Keratinocyte (primary cell): ENCODE data around the gene VPS26B. TPM values are rescaled to one million over a fixed set of nuclear protein-coding genes. Genes with fewer than 3 reads are reported as not detected.

Source experiments
- DNase-seq: peaks from one replicate; pipeline ENCODE4 v3.0.0-alpha.2; 2011; ENCODE audit warnings: low read depth, missing footprints, low spot score
- FAIRE-seq: peaks from 2 replicates; lab custom pipeline; 2011; peaks lifted over from hg19 to GRCh38; lab: Jason Lieb, UNC
- H2AFZ ChIP-seq: 2 replicates; pipeline ENCODE4 v1.6.0; 2012; ENCODE audit warnings: low read length, control low read depth, inconsistent platforms; ENCODE audit not compliant: control insufficient read depth
- H3K27ac ChIP-seq: 2 replicates; pipeline ENCODE4 v1.5.1; 2011; ENCODE audit warnings: low read length; ENCODE audit not compliant: control insufficient read depth, insufficient read depth
- H3K27me3 ChIP-seq: 3 replicates; pipeline ENCODE4 v1.6.0; 2011; ENCODE audit warnings: low read length; ENCODE audit not compliant: control insufficient read depth, insufficient read depth; ENCODE audit errors: extremely low read depth
- H3K36me3 ChIP-seq, 2 experiments: 2 replicates in 1 of 2; 3 replicates in 1 of 2; pipeline ENCODE4 v1.5.1; 2011; ENCODE audit warnings: low read length in 2 of 2, mild to moderate bottlenecking in 1 of 2; ENCODE audit not compliant: control insufficient read depth in 2 of 2, insufficient read depth in 2 of 2; ENCODE audit errors: extremely low read depth in 1 of 2
- H3K4me1 ChIP-seq: 3 replicates; pipeline ENCODE4 v1.5.1; 2011; ENCODE audit warnings: low read length; ENCODE audit not compliant: control insufficient read depth, insufficient read depth; ENCODE audit errors: extremely low read depth
- H3K4me2 ChIP-seq: 3 replicates; pipeline ENCODE4 v1.6.0; 2011; ENCODE audit warnings: low read depth, low read length; ENCODE audit not compliant: control insufficient read depth, insufficient read depth; ENCODE audit errors: extremely low read depth
- H3K4me3 ChIP-seq, 3 experiments: fragments of 200-600 bp in 1 of 3; sonication (generic) in 1 of 3; 2 replicates in 2 of 3; 3 replicates in 1 of 3; pipeline ENCODE4 v1.5.1; 2011 to 2016; ENCODE audit warnings: low read length in 3 of 3, mild to moderate bottlenecking in 3 of 3, control low read depth in 2 of 3, inconsistent platforms in 1 of 3, low read depth in 1 of 3, mixed read lengths in 1 of 3, mixed run types in 1 of 3, moderate library complexity in 1 of 3; ENCODE audit not compliant: control insufficient read depth in 2 of 3, insufficient read depth in 2 of 3; ENCODE audit errors: extremely low read depth in 1 of 3
- H3K79me2 ChIP-seq: 2 replicates; pipeline ENCODE4 v1.6.0; 2012; ENCODE audit warnings: low read length; ENCODE audit not compliant: control insufficient read depth, insufficient read depth
- H3K9ac ChIP-seq: 3 replicates; pipeline ENCODE4 v1.6.0; 2011; ENCODE audit warnings: low read length; ENCODE audit not compliant: control insufficient read depth, insufficient read depth; ENCODE audit errors: extremely low read depth
- H3K9me1 ChIP-seq: 3 replicates; pipeline ENCODE4 v1.6.0; 2011; ENCODE audit warnings: low read length; ENCODE audit not compliant: control insufficient read depth, insufficient read depth; ENCODE audit errors: extremely low read depth
- H3K9me3 ChIP-seq: 2 replicates; pipeline ENCODE4 v1.5.1; 2012; ENCODE audit warnings: low read depth, low read length; ENCODE audit not compliant: control insufficient read depth
- H4K20me1 ChIP-seq: 3 replicates; pipeline ENCODE4 v1.6.0; 2011; ENCODE audit warnings: low read length; ENCODE audit not compliant: control insufficient read depth, insufficient read depth; ENCODE audit errors: extremely low read depth
- EZH2 ChIP-seq: IDR thresholded peaks from one replicate; pipeline ENCODE4 v1.6.1; 2012; ENCODE audit warnings: inconsistent platforms, mild to moderate bottlenecking, low read length, moderate library complexity
- dilution Hi-C: fragments of 300-500 bp; cut with MboI; formaldehyde crosslinking; loops from one replicate; pipeline ENCODE4 v1.7.0; 2020; ENCODE audit warnings: low sequenced_read_pairs; ENCODE audit not compliant: extremely low pct_ligation_motif_present
- polyA plus RNA-seq, 5 experiments: library from polyadenylated mRNA; depleted of rRNA in 3 of 5; stranded (reverse) in 3 of 5; stranded (forward) in 1 of 5; unstranded in 1 of 5; fragments of >200 nt; gene quantifications; 1 replicate in 1 of 5; 2 replicates in 3 of 5; 3 replicates in 1 of 5; pipeline versions ENCODE4 v1.2.1 to v1.2.3, GENCODE V29; 2011 to 2012; ENCODE audit warnings: missing spikeins in 2 of 5, low read depth in 1 of 5, low replicate concordance in 1 of 5
- TF ChIP-seq, protein P1 (sequence below), 3 experiments: IDR thresholded peaks in 1 of 3; conservative IDR thresholded peaks in 1 of 3; optimal IDR thresholded peaks in 1 of 3; 2 replicates in 2 of 3; 3 replicates in 1 of 3; pipeline versions ENCODE3 to v1.5.1; 2011; ENCODE audit warnings: low read length in 3 of 3, mild to moderate bottlenecking in 3 of 3, moderate library complexity in 2 of 3, control low read depth in 1 of 3, inconsistent platforms in 1 of 3; ENCODE audit not compliant: insufficient read depth in 2 of 3; ENCODE audit errors: extremely low read depth in 1 of 3

Gene VPS26B
- polyA plus RNA-seq, 1 donor (not counting 4 experiments of a cell fraction or from before 2014, with no cell fraction given) = 46.9 TPM

DNA sequence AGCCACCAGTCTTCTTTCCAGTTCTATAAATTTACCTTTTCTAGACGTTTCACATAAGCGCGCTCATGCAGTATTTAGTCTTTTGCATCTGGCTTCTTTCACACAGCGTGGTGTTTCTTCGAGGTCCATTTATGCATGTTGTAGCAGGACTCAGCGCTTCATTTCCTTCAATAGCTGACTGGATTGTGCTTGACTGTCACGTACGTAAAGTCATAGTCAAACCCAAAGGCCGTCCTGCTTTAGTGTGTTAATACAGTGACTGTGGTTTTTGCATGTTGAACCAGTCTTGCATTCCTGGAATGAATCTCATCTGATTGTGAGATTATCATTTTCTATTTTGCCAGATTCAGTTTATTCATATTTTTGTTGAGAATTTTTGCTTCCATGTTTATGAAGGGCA, 70.2 kb downstream of the VPS26B start:
- no peak for FAIRE-seq
- no peak overlapping the region for H3K4me2 ChIP-seq

More for the DNA sequence above, 70.2 kb downstream of the VPS26B start:
- Histone ChIP-seq H3K27ac (no peak overlapping the region), H3K4me3 (no peak overlapping the region), H2AFZ (no peak overlapping the region), H3K9me1 (no peaks in the 10 kb centered on the region), H3K79me2 (no peaks in the 10 kb centered on the region), H3K9ac (no peak overlapping the region), H3K27me3 (no peaks in the 10 kb centered on the region), H4K20me1 (no peaks in the 10 kb centered on the region), H3K36me3 (no peaks in the 10 kb centered on the region), H3K4me1 (no peaks in the 10 kb centered on the region), H3K9me3 (no peaks in the 10 kb centered on the region)
- dilution Hi-C loops = no loop called here
- TF ChIP-seq EZH2 = no peak
- TF ChIP-seq, protein P1, sequence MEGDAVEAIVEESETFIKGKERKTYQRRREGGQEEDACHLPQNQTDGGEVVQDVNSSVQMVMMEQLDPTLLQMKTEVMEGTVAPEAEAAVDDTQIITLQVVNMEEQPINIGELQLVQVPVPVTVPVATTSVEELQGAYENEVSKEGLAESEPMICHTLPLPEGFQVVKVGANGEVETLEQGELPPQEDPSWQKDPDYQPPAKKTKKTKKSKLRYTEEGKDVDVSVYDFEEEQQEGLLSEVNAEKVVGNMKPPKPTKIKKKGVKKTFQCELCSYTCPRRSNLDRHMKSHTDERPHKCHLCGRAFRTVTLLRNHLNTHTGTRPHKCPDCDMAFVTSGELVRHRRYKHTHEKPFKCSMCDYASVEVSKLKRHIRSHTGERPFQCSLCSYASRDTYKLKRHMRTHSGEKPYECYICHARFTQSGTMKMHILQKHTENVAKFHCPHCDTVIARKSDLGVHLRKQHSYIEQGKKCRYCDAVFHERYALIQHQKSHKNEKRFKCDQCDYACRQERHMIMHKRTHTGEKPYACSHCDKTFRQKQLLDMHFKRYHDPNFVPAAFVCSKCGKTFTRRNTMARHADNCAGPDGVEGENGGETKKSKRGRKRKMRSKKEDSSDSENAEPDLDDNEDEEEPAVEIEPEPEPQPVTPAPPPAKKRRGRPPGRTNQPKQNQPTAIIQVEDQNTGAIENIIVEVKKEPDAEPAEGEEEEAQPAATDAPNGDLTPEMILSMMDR (optimal IDR thresholded peaks at IDR 0.05 in 1 of 3, IDR thresholded peaks at IDR 0.05 in 1 of 3, conservative IDR thresholded peaks at IDR 0.05 in 1 of 3; ENCODE audit: extremely low read depth in 1 of 3, insufficient read depth in 2 of 3, low read length in 3 of 3) = no peak
- no peak for DNase-seq

Other genes with a start within 250 kb of the VPS26B start
- gene JAM3, start 155.6 kb upstream of the VPS26B start, polyA plus RNA-seq = 5.5 to 17.0 TPM (median 11.4 TPM) in 3 replicates
- 16.6 to 23.0 TPM (median 21.4 TPM) in 3 replicates for gene NCAPD3, start 704 bp upstream of the VPS26B start, polyA plus RNA-seq
- 33.9 to 47.9 TPM (median 45.8 TPM) in 3 replicates for gene THYN1, start 28.7 kb downstream of the VPS26B start, polyA plus RNA-seq
- 18.2 to 21.7 TPM (median 20.6 TPM) in 3 replicates for gene ACAD8, start 28.9 kb downstream of the VPS26B start, polyA plus RNA-seq
- gene GLB1L3, start 51.7 kb downstream of the VPS26B start, polyA plus RNA-seq = 2.2 to 4.6 TPM (median 3.0 TPM) in 3 replicates
- 4.0 to 5.1 TPM (median 4.3 TPM) in 3 replicates for gene GLB1L2, start 107.3 kb downstream of the VPS26B start, polyA plus RNA-seq
- 0.04 to 0.11 TPM (median 0.04 TPM) in 3 replicates for gene B3GAT1, start 187.6 kb downstream of the VPS26B start, polyA plus RNA-seq